IPS-NIHi7 (cell line): Measurements from ENCODE around the gene GRB14.
"Not testable (repeated sequence)": the region's sequence is repeated elsewhere in the genome, so short reads cannot be mapped to it uniquely, and the experiment has no call there.

Experiments
- DNase-seq: peaks from one replicate; pipeline ENCODE4 v3.0.0; 2012; ENCODE audit warnings: mixed read lengths; ENCODE audit errors: extremely low spot score

The GRB14 gene

GRCh38 chr2:164558450-164558849 lies 62.8 kb downstream of the GRB14 start:
- DNase-seq, result no peak

GRCh38 chr2:164554487-164554886 lies 66.8 kb downstream of the GRB14 start:
- DNase-seq, result no peak

- DNase-seq, result no peak
Measured at GRCh38 chr2:164551519-164551918, 69.8 kb downstream of the GRB14 start.

- DNase-seq, result not testable (repeated sequence)
Measured at GRCh38 chr2:164549705-164550104, 71.6 kb downstream of the GRB14 start.

- no peak for DNase-seq
Measured at GRCh38 chr2:164545484-164545883, 75.8 kb downstream of the GRB14 start.

- no peak for DNase-seq
Measured at GRCh38 chr2:164542581-164543021, 78.7 kb downstream of the GRB14 start.

GRCh38 chr2:164538240-164538866 lies 82.9 kb downstream of the GRB14 start:
- DNase-seq, result peak; percentile 64

- no peak for DNase-seq
Measured at GRCh38 chr2:164535280-164536025, 85.8 kb downstream of the GRB14 start.

- DNase-seq, result no peak
Measured at GRCh38 chr2:164530464-164530863, 90.8 kb downstream of the GRB14 start.

- no peak for DNase-seq
Measured at GRCh38 chr2:164523726-164524125, 97.6 kb downstream of the GRB14 start.

GRCh38 chr2:164523009-164523408 lies 98.3 kb downstream of the GRB14 start:
- no peak for DNase-seq

- DNase-seq, result no peak
Measured at GRCh38 chr2:164522561-164522981, 98.7 kb downstream of the GRB14 start.

GRCh38 chr2:164515734-164516133 lies 105.5 kb downstream of the GRB14 start:
- no peak for DNase-seq

GRCh38 chr2:164515030-164515429 lies 106.3 kb downstream of the GRB14 start:
- DNase-seq, result no peak

- DNase-seq, result peak; percentile 18
Measured at GRCh38 chr2:164514491-164514890, 106.8 kb downstream of the GRB14 start.

- no peak for DNase-seq
Measured at GRCh38 chr2:164512871-164513270, 108.4 kb downstream of the GRB14 start.

GRCh38 chr2:164511738-164512137 lies 109.5 kb downstream of the GRB14 start:
- DNase-seq, result no peak

- no peak for DNase-seq
Measured at GRCh38 chr2:164510895-164511294, 110.4 kb downstream of the GRB14 start.

GRCh38 chr2:164509137-164509877 lies 112.0 kb downstream of the GRB14 start:
- no peak for DNase-seq

- DNase-seq, result peak; percentile 63
Measured at GRCh38 chr2:164504253-164504652, 117.0 kb downstream of the GRB14 start.

GRCh38 chr2:164498836-164499235 lies 122.4 kb downstream of the GRB14 start:
- no peak for DNase-seq

GRCh38 chr2:164496881-164497280 lies 124.4 kb downstream of the GRB14 start:
- no peak for DNase-seq

GRCh38 chr2:164496421-164496820 lies 124.9 kb downstream of the GRB14 start:
- no peak for DNase-seq
